Measurements from ENCODE around the gene MEIS2. TPM values are rescaled to one million over a fixed set of nuclear protein-coding genes. Genes with fewer than 3 reads are reported as not detected.

Gene MEIS2
- total RNA-seq, 1 experiment from 2014 or later = 17.5 TPM

- TF ChIP-seq, protein P1, sequence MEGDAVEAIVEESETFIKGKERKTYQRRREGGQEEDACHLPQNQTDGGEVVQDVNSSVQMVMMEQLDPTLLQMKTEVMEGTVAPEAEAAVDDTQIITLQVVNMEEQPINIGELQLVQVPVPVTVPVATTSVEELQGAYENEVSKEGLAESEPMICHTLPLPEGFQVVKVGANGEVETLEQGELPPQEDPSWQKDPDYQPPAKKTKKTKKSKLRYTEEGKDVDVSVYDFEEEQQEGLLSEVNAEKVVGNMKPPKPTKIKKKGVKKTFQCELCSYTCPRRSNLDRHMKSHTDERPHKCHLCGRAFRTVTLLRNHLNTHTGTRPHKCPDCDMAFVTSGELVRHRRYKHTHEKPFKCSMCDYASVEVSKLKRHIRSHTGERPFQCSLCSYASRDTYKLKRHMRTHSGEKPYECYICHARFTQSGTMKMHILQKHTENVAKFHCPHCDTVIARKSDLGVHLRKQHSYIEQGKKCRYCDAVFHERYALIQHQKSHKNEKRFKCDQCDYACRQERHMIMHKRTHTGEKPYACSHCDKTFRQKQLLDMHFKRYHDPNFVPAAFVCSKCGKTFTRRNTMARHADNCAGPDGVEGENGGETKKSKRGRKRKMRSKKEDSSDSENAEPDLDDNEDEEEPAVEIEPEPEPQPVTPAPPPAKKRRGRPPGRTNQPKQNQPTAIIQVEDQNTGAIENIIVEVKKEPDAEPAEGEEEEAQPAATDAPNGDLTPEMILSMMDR (conservative IDR thresholded peaks at IDR 0.05; ENCODE audit: low read depth, low read length) = no peak
- TF ChIP-seq EZH2phosphoT487 (IDR thresholded peaks at IDR 0.05; ENCODE audit: borderline replicate concordance, low read length) (no peak), EZH2 (IDR thresholded peaks at IDR 0.05; ENCODE audit: low read length, unreplicated experiment) (no peak)
- no peak overlapping the region for H2AFZ ChIP-seq (ENCODE audit: low read length)
- H3K27ac ChIP-seq (ENCODE audit: low read length) = no peak overlapping the region
- no peaks in the 10 kb centered on the region for H3K36me3 ChIP-seq (ENCODE audit: low read depth, low read length)
- no peaks in the 10 kb centered on the region for H3K79me2 ChIP-seq (ENCODE audit: low read length)
- no TSS peak for BruUV-seq (replicated peaks)
- no peaks in the 10 kb centered on the region for H3K9me2 ChIP-seq (replicated peaks; ENCODE audit: low read length)
- CTCF ChIA-PET = interaction anchor here (0.6 kb wide), 1 partner anchor 248 kb away, joined by 3 read pairs; no protein-coding TSS in a partner anchor
- no peak overlapping the region for H3K4me2 ChIP-seq (ENCODE audit: low read length)
- H3K27me3 ChIP-seq (ENCODE audit: low read length) = peaks cover 45% of the 10 kb centered on the region
- H4K20me1 ChIP-seq (ENCODE audit: low read length) = no peaks in the 10 kb centered on the region
- intact Hi-C loops (cut with micrococcal nuclease) = loop anchor here (10.0 kb wide), 1 partner anchor 1371 kb away; no protein-coding TSS in a partner anchor
- no peaks in the 10 kb centered on the region for H3K9me3 ChIP-seq (ENCODE audit: low read length)
- H3F3A ChIP-seq (ENCODE audit: low read length, unreplicated experiment) = no peaks in the 10 kb centered on the region
- H3K4me1 ChIP-seq (ENCODE audit: insufficient read depth, low read length) = peaks cover 18% of the 10 kb centered on the region
- H3K9ac ChIP-seq (ENCODE audit: low read length) = no peak overlapping the region
- H3K4me3 ChIP-seq (ENCODE audit: low read length) = no peak overlapping the region
- POLR2A ChIA-PET (ENCODE audit: unreplicated experiment) = interaction anchor here (0.6 kb wide), 1 partner anchor 1154 kb away, joined by 3 read pairs; no protein-coding TSS in a partner anchor
- DNase-seq (no peak), ATAC-seq (no peak)
Measured at GRCh38 chr15:36885771-36886170, 214.6 kb downstream of the MEIS2 start.

DNA sequence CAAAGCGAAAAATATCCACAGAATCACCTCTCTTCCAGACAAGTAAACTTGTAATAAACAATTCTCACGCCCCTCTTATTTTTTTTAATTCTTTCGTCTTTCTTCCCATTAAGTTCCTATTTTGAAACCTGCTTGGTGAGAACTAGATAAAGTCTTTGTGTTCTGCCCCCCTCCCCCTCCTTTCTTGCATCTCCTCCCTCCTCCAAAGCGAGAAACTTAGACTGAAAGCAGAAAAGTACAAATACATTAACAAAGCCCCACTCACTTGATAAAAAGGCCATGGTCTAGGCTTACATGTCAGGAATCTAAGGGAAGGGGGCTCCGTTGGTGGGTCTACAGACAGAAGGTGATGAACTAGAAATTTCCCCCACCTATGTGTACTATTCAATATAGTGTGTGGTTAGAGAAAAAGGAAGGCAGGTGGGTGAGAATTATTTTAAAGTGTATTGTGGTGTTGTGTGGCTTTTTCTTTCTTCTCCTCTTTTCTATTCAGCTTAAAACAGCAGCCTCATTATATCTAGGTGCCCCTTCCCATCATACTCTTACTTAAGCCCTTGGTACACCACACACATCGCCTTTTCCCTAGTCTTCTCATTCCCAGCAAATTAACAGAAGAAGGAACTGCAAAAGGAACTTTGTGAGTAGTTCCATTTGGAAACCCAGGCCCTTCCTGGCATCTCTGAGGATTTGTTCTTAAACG lies 215.3 kb downstream of the MEIS2 start:
- Histone ChIP-seq H3K27me3 (ENCODE audit: low read length) (peaks cover 45% of the 10 kb centered on the region), H4K20me1 (ENCODE audit: low read length) (no peaks in the 10 kb centered on the region), H3K79me2 (ENCODE audit: low read length) (no peaks in the 10 kb centered on the region), H3K4me1 (ENCODE audit: insufficient read depth, low read length) (peaks cover 17% of the 10 kb centered on the region), H3K9me3 (ENCODE audit: low read length) (no peaks in the 10 kb centered on the region), H3K36me3 (ENCODE audit: low read depth, low read length) (no peaks in the 10 kb centered on the region), H3K9ac (ENCODE audit: low read length) (no peak overlapping the region), H3K4me2 (ENCODE audit: low read length) (no peak overlapping the region), H3F3A (ENCODE audit: low read length, unreplicated experiment) (no peaks in the 10 kb centered on the region), H3K27ac (ENCODE audit: low read length) (no peak overlapping the region), H3K9me2 (replicated peaks; ENCODE audit: low read length) (no peaks in the 10 kb centered on the region), H2AFZ (ENCODE audit: low read length) (no peak overlapping the region), H3K4me3 (ENCODE audit: low read length) (no peak overlapping the region)
- DNase-seq (no peak), ATAC-seq (no peak)
- TF ChIP-seq EZH2phosphoT487 (IDR thresholded peaks at IDR 0.05; ENCODE audit: borderline replicate concordance, low read length) (no peak), EZH2 (IDR thresholded peaks at IDR 0.05; ENCODE audit: low read length, unreplicated experiment) (no peak)
- TF ChIP-seq, protein P1 (conservative IDR thresholded peaks at IDR 0.05; ENCODE audit: low read depth, low read length) = no peak
- BruUV-seq (replicated peaks) = no TSS peak
- intact Hi-C loops (cut with micrococcal nuclease) = loop anchor here (5.0 to 10.0 kb wide), 5 partner anchors 238 to 1370 kb away; no protein-coding TSS in a partner anchor
- POLR2A ChIA-PET (ENCODE audit: unreplicated experiment) = no interaction called here
- CTCF ChIA-PET = interaction anchor here (0.5 to 0.6 kb wide), 2 partner anchors 215 to 248 kb away, joined by 3 to 4 read pairs; partner anchors contain the start of gene MEIS2

- ChIA-PET CTCF (interaction anchor here (0.5 kb wide), 1 partner anchor 216 kb away, joined by 4 read pairs; the partner anchor contains the start of gene MEIS2), POLR2A (ENCODE audit: unreplicated experiment) (no interaction called here)
- Histone ChIP-seq H3K79me2 (ENCODE audit: low read length) (no peaks in the 10 kb centered on the region), H3K9me3 (ENCODE audit: low read length) (no peaks in the 10 kb centered on the region), H2AFZ (ENCODE audit: low read length) (peak overlapping the region; percentile 86), H3K9ac (ENCODE audit: low read length) (no peak overlapping the region; the same call in 1 of the 2 replicates), H3K27ac (ENCODE audit: low read length) (no peak overlapping the region), H3F3A (ENCODE audit: low read length, unreplicated experiment) (no peaks in the 10 kb centered on the region), H3K27me3 (ENCODE audit: low read length) (peaks cover 45% of the 10 kb centered on the region), H3K4me1 (ENCODE audit: insufficient read depth, low read length) (peaks cover 12% of the 10 kb centered on the region), H3K4me2 (ENCODE audit: low read length) (peak overlapping the region; percentile 92; the same call in 1 of the 2 replicates), H4K20me1 (ENCODE audit: low read length) (no peaks in the 10 kb centered on the region), H3K36me3 (ENCODE audit: low read depth, low read length) (no peaks in the 10 kb centered on the region), H3K4me3 (ENCODE audit: low read length) (peak overlapping the region; percentile 70; the same call in 1 of the 2 replicates), H3K9me2 (replicated peaks; ENCODE audit: low read length) (no peaks in the 10 kb centered on the region)
- no TSS peak for BruUV-seq (replicated peaks)
- TF ChIP-seq EZH2phosphoT487 (IDR thresholded peaks at IDR 0.05; ENCODE audit: borderline replicate concordance, low read length) (no peak), EZH2 (IDR thresholded peaks at IDR 0.05; ENCODE audit: low read length, unreplicated experiment) (no peak)
- TF ChIP-seq, protein P1 (conservative IDR thresholded peaks at IDR 0.05; ENCODE audit: low read depth, low read length) = no peak
- no peak for DNase-seq
- intact Hi-C loops (cut with micrococcal nuclease) = loop anchor here (5.0 to 10.0 kb wide), 5 partner anchors 237 to 1370 kb away; no protein-coding TSS in a partner anchor
- no peak for ATAC-seq
Measured at GRCh38 chr15:36884518-36884875, 215.9 kb downstream of the MEIS2 start.
